ENCODE measurements around the gene ABCA4.

Gene ABCA4

DNA sequence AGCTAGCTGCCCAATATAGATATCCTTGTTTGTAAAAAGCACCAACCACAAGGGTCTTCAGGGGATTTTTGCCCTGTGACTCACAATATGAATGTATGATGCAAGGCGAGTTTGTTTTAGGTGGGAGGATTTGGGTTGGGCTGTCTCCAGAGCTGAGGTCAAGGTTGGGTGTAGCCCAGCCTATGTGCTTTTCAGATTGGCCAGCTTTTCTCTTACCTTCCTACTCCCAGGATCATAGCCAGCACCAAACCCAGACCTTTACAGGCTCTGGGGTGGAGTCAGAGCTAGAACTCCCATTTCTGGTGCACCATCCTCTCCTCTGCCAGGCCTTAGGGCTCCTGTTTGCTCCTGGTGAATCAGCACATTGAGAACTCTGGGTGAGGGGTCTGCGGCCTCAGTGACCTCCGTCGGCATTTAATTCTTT, 156.2 kb downstream of the ABCA4 start:
- Histone ChIP-seq H3K36me3 (ENCODE audit: insufficient read depth, low read length) (no peaks in the 10 kb centered on the region), H3K27me3 (ENCODE audit: insufficient read depth, low read length, poor library complexity) (peaks cover 3% of the 10 kb centered on the region), H3K27ac (ENCODE audit: low read length) (no peak overlapping the region), H3K4me2 (ENCODE audit: insufficient read depth, low read length) (no peak overlapping the region), H2AFZ (ENCODE audit: low read depth, low read length) (no peak overlapping the region), H3K79me2 (ENCODE audit: insufficient read depth, low read length) (no peaks in the 10 kb centered on the region), H3K9ac (ENCODE audit: low read depth, low read length) (no peak overlapping the region), H4K20me1 (ENCODE audit: insufficient read depth, low read length) (no peaks in the 10 kb centered on the region), H3K4me3 (ENCODE audit: low read depth in 1 of 2, low read length in 2 of 2) (no peak overlapping the region), H3K9me3 (ENCODE audit: insufficient read depth, low read length, severe bottlenecking) (no peaks in the 10 kb centered on the region), H3K4me1 (ENCODE audit: insufficient read depth, low read length) (no peaks in the 10 kb centered on the region)
- DNase-seq (no peak), ATAC-seq (ENCODE audit: insufficient read depth, low read depth) (no peak)
- no peak for TF ChIP-seq EZH2 (IDR thresholded peaks at IDR 0.05; ENCODE audit: borderline replicate concordance, low read depth, low read length, severe bottlenecking)
- TF ChIP-seq, protein P1, sequence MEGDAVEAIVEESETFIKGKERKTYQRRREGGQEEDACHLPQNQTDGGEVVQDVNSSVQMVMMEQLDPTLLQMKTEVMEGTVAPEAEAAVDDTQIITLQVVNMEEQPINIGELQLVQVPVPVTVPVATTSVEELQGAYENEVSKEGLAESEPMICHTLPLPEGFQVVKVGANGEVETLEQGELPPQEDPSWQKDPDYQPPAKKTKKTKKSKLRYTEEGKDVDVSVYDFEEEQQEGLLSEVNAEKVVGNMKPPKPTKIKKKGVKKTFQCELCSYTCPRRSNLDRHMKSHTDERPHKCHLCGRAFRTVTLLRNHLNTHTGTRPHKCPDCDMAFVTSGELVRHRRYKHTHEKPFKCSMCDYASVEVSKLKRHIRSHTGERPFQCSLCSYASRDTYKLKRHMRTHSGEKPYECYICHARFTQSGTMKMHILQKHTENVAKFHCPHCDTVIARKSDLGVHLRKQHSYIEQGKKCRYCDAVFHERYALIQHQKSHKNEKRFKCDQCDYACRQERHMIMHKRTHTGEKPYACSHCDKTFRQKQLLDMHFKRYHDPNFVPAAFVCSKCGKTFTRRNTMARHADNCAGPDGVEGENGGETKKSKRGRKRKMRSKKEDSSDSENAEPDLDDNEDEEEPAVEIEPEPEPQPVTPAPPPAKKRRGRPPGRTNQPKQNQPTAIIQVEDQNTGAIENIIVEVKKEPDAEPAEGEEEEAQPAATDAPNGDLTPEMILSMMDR (IDR thresholded peaks at IDR 0.05; ENCODE audit: borderline replicate concordance, extremely low read depth, low read length, poor library complexity, severe bottlenecking) = no peak

DNA sequence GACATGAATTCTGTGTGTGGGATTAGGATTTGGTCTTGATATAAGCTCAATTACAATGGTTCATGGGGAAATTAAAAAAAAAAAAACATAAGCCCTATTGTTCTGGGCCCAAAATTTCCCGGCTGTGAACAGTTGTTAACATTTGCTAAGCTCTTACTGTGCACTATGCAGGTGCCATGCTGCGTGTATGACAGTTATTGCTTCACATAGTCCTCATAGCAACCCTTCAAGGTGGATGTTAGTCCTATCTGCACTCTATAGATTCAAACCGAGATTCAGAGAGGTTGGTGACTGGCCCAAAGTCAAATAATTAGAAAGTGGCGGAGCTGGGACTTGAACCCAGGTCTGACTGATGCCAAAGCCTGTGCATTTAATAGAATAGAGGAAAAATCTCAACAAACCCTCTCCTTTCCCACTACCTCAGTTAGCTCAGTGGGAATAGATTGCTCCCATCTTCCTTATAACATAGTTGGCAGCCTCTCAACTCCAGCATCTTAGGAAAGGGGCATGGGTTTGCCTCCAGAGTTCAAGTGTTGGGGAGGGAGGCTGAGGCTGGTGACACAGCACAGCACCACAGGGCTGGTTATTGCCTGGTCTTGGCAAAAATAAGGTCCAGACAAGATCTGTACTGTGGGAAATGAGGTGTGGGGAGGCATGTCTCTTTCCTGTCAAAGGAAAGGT, 156.7 kb downstream of the ABCA4 start:
- no peak overlapping the region for H2AFZ ChIP-seq (ENCODE audit: low read depth, low read length)
- DNase-seq (no peak), ATAC-seq (ENCODE audit: insufficient read depth, low read depth) (no peak)
- H3K4me1 ChIP-seq (ENCODE audit: insufficient read depth, low read length) = no peaks in the 10 kb centered on the region
- H3K36me3 ChIP-seq (ENCODE audit: insufficient read depth, low read length) = no peaks in the 10 kb centered on the region
- H4K20me1 ChIP-seq (ENCODE audit: insufficient read depth, low read length) = no peaks in the 10 kb centered on the region
- no peak overlapping the region for H3K27ac ChIP-seq (ENCODE audit: low read length)
- H3K4me2 ChIP-seq (ENCODE audit: insufficient read depth, low read length) = no peak overlapping the region
- no peak overlapping the region for H3K4me3 ChIP-seq (ENCODE audit: low read depth in 1 of 2, low read length in 2 of 2)
- H3K9ac ChIP-seq (ENCODE audit: low read depth, low read length) = no peak overlapping the region
- H3K27me3 ChIP-seq (ENCODE audit: insufficient read depth, low read length, poor library complexity) = peaks cover 3% of the 10 kb centered on the region
- no peaks in the 10 kb centered on the region for H3K9me3 ChIP-seq (ENCODE audit: insufficient read depth, low read length, severe bottlenecking)
- TF ChIP-seq EZH2 (IDR thresholded peaks at IDR 0.05; ENCODE audit: borderline replicate concordance, low read depth, low read length, severe bottlenecking) = no peak
- TF ChIP-seq, protein P1 (IDR thresholded peaks at IDR 0.05; ENCODE audit: borderline replicate concordance, extremely low read depth, low read length, poor library complexity, severe bottlenecking) = no peak
- H3K79me2 ChIP-seq (ENCODE audit: insufficient read depth, low read length) = no peaks in the 10 kb centered on the region

DNA sequence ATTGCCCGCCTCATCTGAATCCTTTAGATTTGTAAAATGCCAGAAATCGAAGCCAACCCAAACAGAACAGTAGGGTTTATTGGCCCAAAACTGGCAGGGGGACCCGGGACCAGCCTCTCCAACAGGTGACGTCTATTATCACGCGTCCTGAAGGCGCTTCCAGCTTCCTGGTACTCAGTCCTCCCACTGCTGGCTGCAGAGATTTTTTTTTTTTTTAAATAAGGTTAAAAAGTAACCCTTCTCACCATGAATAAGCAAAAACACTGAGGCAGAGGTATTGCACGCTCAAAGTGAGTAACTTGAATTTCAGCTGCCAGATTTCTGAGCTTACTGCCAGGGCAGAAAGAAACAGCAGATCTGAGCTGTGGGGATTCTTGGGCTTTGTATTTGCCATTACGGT, 157.4 kb downstream of the ABCA4 start:
- Histone ChIP-seq H3K4me1 (ENCODE audit: insufficient read depth, low read length) (no peaks in the 10 kb centered on the region), H3K9ac (ENCODE audit: low read depth, low read length) (no peak overlapping the region), H3K9me3 (ENCODE audit: insufficient read depth, low read length, severe bottlenecking) (no peaks in the 10 kb centered on the region), H3K36me3 (ENCODE audit: insufficient read depth, low read length) (no peaks in the 10 kb centered on the region), H3K27me3 (ENCODE audit: insufficient read depth, low read length, poor library complexity) (peaks cover 3% of the 10 kb centered on the region), H3K4me2 (ENCODE audit: insufficient read depth, low read length) (no peak overlapping the region), H4K20me1 (ENCODE audit: insufficient read depth, low read length) (no peaks in the 10 kb centered on the region), H2AFZ (ENCODE audit: low read depth, low read length) (no peak overlapping the region), H3K4me3 (ENCODE audit: low read depth in 1 of 2, low read length in 2 of 2) (no peak overlapping the region), H3K27ac (ENCODE audit: low read length) (no peak overlapping the region), H3K79me2 (ENCODE audit: insufficient read depth, low read length) (no peaks in the 10 kb centered on the region)
- TF ChIP-seq, protein P1 (IDR thresholded peaks at IDR 0.05; ENCODE audit: borderline replicate concordance, extremely low read depth, low read length, poor library complexity, severe bottlenecking) = no peak
- TF ChIP-seq EZH2 (IDR thresholded peaks at IDR 0.05; ENCODE audit: borderline replicate concordance, low read depth, low read length, severe bottlenecking) = no peak
- no peak for DNase-seq
- ATAC-seq (ENCODE audit: insufficient read depth, low read depth) = no peak

Data from DND-41 (cell line).